ENCODE results near the gene AMOTL2. TPM values are rescaled to one million over a fixed set of nuclear protein-coding genes. Genes with fewer than 3 reads are reported as not detected.

AMOTL2 gene
- polyA plus RNA-seq, 1 donor (not counting 4 experiments of a cell fraction or from before 2014, with no cell fraction given), result 39.8 TPM

DNA sequence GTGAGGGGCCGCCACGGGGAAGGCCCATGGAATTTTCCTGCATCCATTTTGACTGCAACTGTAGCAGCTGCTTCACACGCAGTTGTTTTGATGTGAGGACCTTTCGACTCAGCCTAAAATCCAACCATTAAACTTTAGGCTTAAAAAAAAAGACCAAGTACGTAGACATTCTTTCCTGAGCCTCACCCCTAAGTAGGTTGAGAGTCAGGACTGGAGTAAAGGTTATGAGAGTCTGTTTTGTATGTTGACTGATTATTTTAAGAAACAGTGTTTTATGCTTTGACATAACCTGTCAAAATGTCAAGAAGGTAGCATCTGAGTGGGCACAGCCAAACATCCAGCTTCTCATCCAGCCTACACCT, 45.7 kb upstream of the AMOTL2 start:
- dilution Hi-C loops (cut with MboI; ENCODE audit: extremely low pct_ligation_motif_present, low sequenced_read_pairs), result no loop called here
- no peak overlapping the region for H3K4me2 ChIP-seq (ENCODE audit: control insufficient read depth, extremely low read depth, insufficient read depth, low read depth, low read length)
- no peaks in the 10 kb centered on the region for H3K9me3 ChIP-seq (ENCODE audit: control insufficient read depth, low read depth, low read length)
- H3K36me3 ChIP-seq (ENCODE audit: control insufficient read depth in 2 of 2, extremely low read depth in 1 of 2, insufficient read depth in 2 of 2, low read length in 2 of 2), result no peaks in the 10 kb centered on the region
- no peaks in the 10 kb centered on the region for H4K20me1 ChIP-seq (ENCODE audit: control insufficient read depth, extremely low read depth, insufficient read depth, low read length)
- no peaks in the 10 kb centered on the region for H3K4me1 ChIP-seq (ENCODE audit: control insufficient read depth, extremely low read depth, insufficient read depth, low read length)
- no peak for TF ChIP-seq CTCF (optimal IDR thresholded peaks at IDR 0.05 in 1 of 3, IDR thresholded peaks at IDR 0.05 in 1 of 3, conservative IDR thresholded peaks at IDR 0.05 in 1 of 3; ENCODE audit: extremely low read depth in 1 of 3, insufficient read depth in 2 of 3, low read length in 3 of 3)
- no peak for TF ChIP-seq EZH2 (IDR thresholded peaks at IDR 0.05; ENCODE audit: low read length)
- H3K9me1 ChIP-seq (ENCODE audit: control insufficient read depth, extremely low read depth, insufficient read depth, low read length), result no peaks in the 10 kb centered on the region
- FAIRE-seq (no peak), DNase-seq (ENCODE audit: low read depth, low spot score) (no peak)
- no peaks in the 10 kb centered on the region for H3K79me2 ChIP-seq (ENCODE audit: control insufficient read depth, insufficient read depth, low read length)
- no peak overlapping the region for H2AFZ ChIP-seq (ENCODE audit: control insufficient read depth, low read length)
- no peak overlapping the region for H3K9ac ChIP-seq (ENCODE audit: control insufficient read depth, extremely low read depth, insufficient read depth, low read length)
- H3K27ac ChIP-seq (ENCODE audit: control insufficient read depth, insufficient read depth, low read length), result no peak overlapping the region
- H3K27me3 ChIP-seq (ENCODE audit: control insufficient read depth, extremely low read depth, insufficient read depth, low read length), result no peaks in the 10 kb centered on the region
- no peak overlapping the region for H3K4me3 ChIP-seq (ENCODE audit: control insufficient read depth in 2 of 3, extremely low read depth in 1 of 3, insufficient read depth in 2 of 3, low read depth in 1 of 3, low read length in 3 of 3)

DNA sequence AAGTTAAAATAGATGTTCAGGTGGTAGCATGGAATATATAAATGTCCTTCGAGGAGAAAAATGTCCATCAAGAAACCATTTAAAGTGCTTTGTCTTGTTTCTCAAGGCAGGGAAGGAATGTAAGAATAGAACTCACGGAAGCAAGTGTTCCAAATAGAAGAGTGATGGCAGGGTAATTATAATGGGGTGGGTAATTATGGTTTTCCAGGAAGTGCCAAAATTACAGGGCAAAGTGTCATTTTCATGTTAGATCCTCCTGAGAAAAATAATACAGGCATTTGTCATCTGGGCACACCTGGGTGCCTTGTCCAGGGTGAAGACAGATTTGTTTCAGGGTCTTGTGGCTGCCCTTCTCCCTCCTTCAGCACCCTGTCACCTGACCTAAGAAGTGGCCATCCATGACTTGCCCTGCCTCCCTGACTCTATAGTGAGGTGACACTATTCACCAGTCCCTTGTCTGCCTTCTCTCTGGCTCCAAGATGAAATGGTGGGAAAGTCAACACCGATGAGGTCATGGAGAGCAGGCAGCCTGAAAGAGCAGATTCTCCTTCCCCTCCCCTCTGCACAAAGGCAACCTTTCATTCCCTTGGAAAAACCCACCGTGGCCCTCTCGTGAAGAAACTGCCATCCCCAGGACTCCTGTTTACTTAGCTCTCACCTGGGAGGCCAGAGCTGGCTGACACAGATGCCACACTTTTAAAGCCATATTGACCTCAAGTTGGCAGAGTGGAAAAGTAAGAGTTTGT, 45.1 kb upstream of the AMOTL2 start:
- H3K4me2 ChIP-seq (ENCODE audit: control insufficient read depth, extremely low read depth, insufficient read depth, low read depth, low read length), result no peak overlapping the region
- H3K4me1 ChIP-seq (ENCODE audit: control insufficient read depth, extremely low read depth, insufficient read depth, low read length), result no peaks in the 10 kb centered on the region
- DNase-seq (ENCODE audit: low read depth, low spot score) (no peak), FAIRE-seq (no peak)
- H3K4me3 ChIP-seq (ENCODE audit: control insufficient read depth in 2 of 3, extremely low read depth in 1 of 3, insufficient read depth in 2 of 3, low read depth in 1 of 3, low read length in 3 of 3), result no peak overlapping the region
- H3K79me2 ChIP-seq (ENCODE audit: control insufficient read depth, insufficient read depth, low read length), result no peaks in the 10 kb centered on the region
- H3K9ac ChIP-seq (ENCODE audit: control insufficient read depth, extremely low read depth, insufficient read depth, low read length), result no peak overlapping the region
- no peaks in the 10 kb centered on the region for H3K36me3 ChIP-seq (ENCODE audit: control insufficient read depth in 2 of 2, extremely low read depth in 1 of 2, insufficient read depth in 2 of 2, low read length in 2 of 2)
- H3K9me1 ChIP-seq (ENCODE audit: control insufficient read depth, extremely low read depth, insufficient read depth, low read length), result no peaks in the 10 kb centered on the region
- no peaks in the 10 kb centered on the region for H4K20me1 ChIP-seq (ENCODE audit: control insufficient read depth, extremely low read depth, insufficient read depth, low read length)
- no peak overlapping the region for H2AFZ ChIP-seq (ENCODE audit: control insufficient read depth, low read length)
- no peak for TF ChIP-seq EZH2 (IDR thresholded peaks at IDR 0.05; ENCODE audit: low read length)
- TF ChIP-seq CTCF (optimal IDR thresholded peaks at IDR 0.05 in 1 of 3, IDR thresholded peaks at IDR 0.05 in 1 of 3, conservative IDR thresholded peaks at IDR 0.05 in 1 of 3; ENCODE audit: extremely low read depth in 1 of 3, insufficient read depth in 2 of 3, low read length in 3 of 3), result no peak
- no peak overlapping the region for H3K27ac ChIP-seq (ENCODE audit: control insufficient read depth, insufficient read depth, low read length)
- dilution Hi-C loops (cut with MboI; ENCODE audit: extremely low pct_ligation_motif_present, low sequenced_read_pairs), result no loop called here
- no peaks in the 10 kb centered on the region for H3K9me3 ChIP-seq (ENCODE audit: control insufficient read depth, low read depth, low read length)
- H3K27me3 ChIP-seq (ENCODE audit: control insufficient read depth, extremely low read depth, insufficient read depth, low read length), result no peaks in the 10 kb centered on the region

Data from keratinocyte (primary cell).